Activated B cell treated with CpG ODN at 0.5 μM for 24 hours (primary cell): ENCODE measurements around the gene P4HB. TPM values are rescaled to one million over a fixed set of nuclear protein-coding genes. Genes with fewer than 3 reads are reported as not detected.

Experiments
- ATAC-seq: fragments of 200-7000 bp; cut with Tn5 transposase; one replicate; pipeline ENCODE4 v1.10.0; 2021; ENCODE audit warnings: low read depth, mild to moderate bottlenecking, moderate library complexity
- CTCF ChIA-PET: fragments of 350-600 bp; sonication (Branson Sonifier 250); formaldehyde crosslinking; loops from one replicate; lab custom pipeline; 2021; ENCODE audit warnings: antibody characterized with exemption; lab: Charles Lee
- POLR2A ChIA-PET: fragments of 350-600 bp; sonication (Branson Sonifier 250); formaldehyde crosslinking; loops from one replicate; lab custom pipeline; 2021; ENCODE audit warnings: antibody characterized with exemption; lab: Charles Lee
- DNase-seq: peaks from one replicate; pipeline ENCODE4 v3.0.0; 2022
- H3K27ac Mint-ChIP-seq: one replicate; pipeline ENCODE4 v1.8.0; 2020; ENCODE audit warnings: mixed read lengths
- H3K27me3 Mint-ChIP-seq: one replicate; pipeline ENCODE4 v1.8.0; 2021; ENCODE audit warnings: mixed read lengths
- H3K36me3 Mint-ChIP-seq: one replicate; pipeline ENCODE4 v1.8.0; 2021; ENCODE audit warnings: low read depth, mixed read lengths
- H3K4me1 Mint-ChIP-seq: one replicate; pipeline ENCODE4 v1.8.0; 2021; ENCODE audit warnings: mixed read lengths
- H3K4me3 Mint-ChIP-seq: one replicate; pipeline ENCODE4 v1.8.0; 2020; ENCODE audit warnings: mild to moderate bottlenecking, mixed read lengths
- H3K9me3 Mint-ChIP-seq: one replicate; pipeline ENCODE4 v1.8.0; 2020; ENCODE audit warnings: mixed read lengths
- CTCF ChIP-seq: fragments of 200-600 bp; IDR thresholded peaks from one replicate; pipeline ENCODE4 v1.8.0; 2022; ENCODE audit warnings: antibody characterized with exemption, mild to moderate bottlenecking
- intact Hi-C: fragments of 100-400 bp; cut with micrococcal nuclease; formaldehyde crosslinking; loops from one replicate; pipeline ENCODE4 v1.15.1; 2024
- total RNA-seq: library from RNA; stranded (reverse); gene quantifications from 2 replicates; pipeline ENCODE4 v1.2.3, GENCODE V29; 2022

Gene P4HB
- total RNA-seq, 1 donor from 2014 or later, result 225 TPM

GRCh38 chr17:81900181-81900820 is 40.0 kb upstream of the P4HB start:
- TF ChIP-seq CTCF, result no peak
- H3K27ac Mint-ChIP-seq, result no peak overlapping the region
- intact Hi-C loops, result no loop called here
- ATAC-seq, result no peak
- CTCF ChIA-PET, result no interaction called here
- no peaks in the 10 kb centered on the region for H3K9me3 Mint-ChIP-seq
- H3K4me3 Mint-ChIP-seq, result no peak overlapping the region
- peaks cover 47% of the 10 kb centered on the region for H3K36me3 Mint-ChIP-seq
- peaks cover 5% of the 10 kb centered on the region for H3K4me1 Mint-ChIP-seq
- POLR2A ChIA-PET, result no interaction called here
- DNase-seq, result no peak
- H3K27me3 Mint-ChIP-seq, result peaks cover 10% of the 10 kb centered on the region

- POLR2A ChIA-PET, result no interaction called here
- intact Hi-C loops, result no loop called here
- Mint-ChIP-seq H3K27ac (no peak overlapping the region), H3K36me3 (peaks cover 51% of the 10 kb centered on the region), H3K4me3 (no peak overlapping the region), H3K4me1 (peaks cover 5% of the 10 kb centered on the region), H3K9me3 (no peaks in the 10 kb centered on the region), H3K27me3 (peaks cover 10% of the 10 kb centered on the region)
- no peak for TF ChIP-seq CTCF
- CTCF ChIA-PET, result no interaction called here
- DNase-seq, result no peak
- no peak for ATAC-seq
These were observed 39.3 kb upstream of the P4HB start for GRCh38 chr17:81899514-81900166.

- CTCF ChIA-PET, result no interaction called here
- no peak for DNase-seq
- H3K9me3 Mint-ChIP-seq, result no peaks in the 10 kb centered on the region
- peaks cover 48% of the 10 kb centered on the region for H3K36me3 Mint-ChIP-seq
- H3K4me1 Mint-ChIP-seq, result peaks cover 5% of the 10 kb centered on the region
- intact Hi-C loops, result no loop called here
- H3K27ac Mint-ChIP-seq, result no peak overlapping the region
- H3K4me3 Mint-ChIP-seq, result no peak overlapping the region
- TF ChIP-seq CTCF, result no peak
- H3K27me3 Mint-ChIP-seq, result peaks cover 10% of the 10 kb centered on the region
- ATAC-seq, result no peak
- POLR2A ChIA-PET, result no interaction called here
These were observed 38.5 kb upstream of the P4HB start for GRCh38 chr17:81898885-81899284.

- Mint-ChIP-seq H3K4me3 (no peak overlapping the region), H3K36me3 (peaks cover 48% of the 10 kb centered on the region), H3K27me3 (peaks cover 10% of the 10 kb centered on the region), H3K4me1 (peaks cover 11% of the 10 kb centered on the region), H3K9me3 (no peaks in the 10 kb centered on the region), H3K27ac (no peak overlapping the region)
- POLR2A ChIA-PET, result interaction anchor here (1.6 kb wide), 1 partner anchor 28 kb away, joined by 4 read pairs; no protein-coding TSS in a partner anchor
- ATAC-seq (no peak), DNase-seq (no peak)
- TF ChIP-seq CTCF, result no peak
- intact Hi-C loops, result no loop called here
- CTCF ChIA-PET, result no interaction called here
These were observed 37.9 kb upstream of the P4HB start for GRCh38 chr17:81898029-81898866.

- H3K4me1 Mint-ChIP-seq, result peaks cover 18% of the 10 kb centered on the region
- intact Hi-C loops, result no loop called here
- POLR2A ChIA-PET, result no interaction called here
These were observed 35.1 kb upstream of the P4HB start for GRCh38 chr17:81895400-81895799.

More at GRCh38 chr17:81895400-81895799, 35.1 kb upstream of the P4HB start:
- H3K36me3 Mint-ChIP-seq, result peaks cover 48% of the 10 kb centered on the region
- ATAC-seq (no peak), DNase-seq (no peak)
- H3K9me3 Mint-ChIP-seq, result no peaks in the 10 kb centered on the region
- no peak overlapping the region for H3K27ac Mint-ChIP-seq
- CTCF ChIA-PET, result no interaction called here
- H3K4me3 Mint-ChIP-seq, result no peak overlapping the region
- peaks cover 2% of the 10 kb centered on the region for H3K27me3 Mint-ChIP-seq
- no peak for TF ChIP-seq CTCF
